ENCODE measurements around the gene MRPS34. TPM values are rescaled to one million over a fixed set of nuclear protein-coding genes. Genes with fewer than 3 reads are reported as not detected.

MRPS34 gene
- total RNA-seq, 1 experiment from 2014 or later, result 247 TPM

DNA sequence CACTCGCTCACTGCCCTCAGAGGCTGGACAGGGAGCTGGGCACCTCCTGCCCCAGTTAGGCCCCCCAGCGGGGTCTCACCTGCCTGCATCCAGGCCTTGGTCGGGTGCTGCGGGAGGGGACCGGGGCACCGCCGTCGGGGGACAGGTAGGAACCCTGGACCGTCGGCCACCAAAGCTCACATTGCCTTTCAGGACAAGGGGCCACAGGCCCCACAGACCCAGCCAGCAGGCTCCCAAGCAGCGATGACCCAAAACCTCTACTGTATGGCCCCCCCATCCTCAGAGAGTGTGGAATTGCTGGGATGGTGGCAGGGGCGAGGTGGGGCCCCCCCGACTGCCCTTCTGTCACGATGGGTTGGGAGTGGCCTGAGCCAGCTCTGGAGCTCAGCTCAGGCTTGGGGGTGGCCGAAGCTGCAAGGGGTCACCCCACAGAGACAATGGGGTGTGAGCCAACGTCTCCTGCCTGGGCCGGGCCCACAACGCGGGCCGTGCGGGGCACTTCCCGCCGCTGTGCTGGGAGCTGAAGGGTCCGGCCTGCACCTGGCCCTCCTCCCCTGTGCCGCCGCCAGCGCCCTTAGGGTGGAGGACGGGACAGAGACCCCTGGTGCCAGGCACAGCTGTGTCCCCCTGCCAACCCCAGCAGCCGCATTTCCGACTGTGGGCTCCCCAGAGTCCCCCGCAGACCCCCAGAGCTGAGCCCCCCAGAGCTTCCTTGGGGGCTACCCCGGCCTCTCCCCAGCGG lies 20.1 kb upstream of the MRPS34 start:
- POLR2A ChIA-PET (ENCODE audit: low non-redundant PET), result no interaction called here
- H3K9me3 ChIP-seq (ENCODE audit: low read depth, low read length, poor library complexity, severe bottlenecking), result peaks cover 3% of the 10 kb centered on the region
- H3K27me3 ChIP-seq (replicated peaks; ENCODE audit: insufficient read depth, low read depth, low read length, poor library complexity), result no peaks in the 10 kb centered on the region
- CTCF ChIA-PET, result no interaction called here
- intact Hi-C loops (cut with micrococcal nuclease; ENCODE audit: unreplicated experiment), result no loop called here
- no peaks in the 10 kb centered on the region for H3K4me1 ChIP-seq (ENCODE audit: insufficient read depth, low read length, poor library complexity, severe bottlenecking)
- BruUV-seq (replicated peaks), result no TSS peak
- no peak overlapping the region for H3K27ac ChIP-seq (ENCODE audit: low read depth, low read length, poor library complexity, severe bottlenecking)
- no peak for TF ChIP-seq EZH2 (IDR thresholded peaks at IDR 0.05; ENCODE audit: borderline replicate concordance, low read depth, low read length, poor library complexity, severe bottlenecking)
- TF ChIP-seq, protein P1, sequence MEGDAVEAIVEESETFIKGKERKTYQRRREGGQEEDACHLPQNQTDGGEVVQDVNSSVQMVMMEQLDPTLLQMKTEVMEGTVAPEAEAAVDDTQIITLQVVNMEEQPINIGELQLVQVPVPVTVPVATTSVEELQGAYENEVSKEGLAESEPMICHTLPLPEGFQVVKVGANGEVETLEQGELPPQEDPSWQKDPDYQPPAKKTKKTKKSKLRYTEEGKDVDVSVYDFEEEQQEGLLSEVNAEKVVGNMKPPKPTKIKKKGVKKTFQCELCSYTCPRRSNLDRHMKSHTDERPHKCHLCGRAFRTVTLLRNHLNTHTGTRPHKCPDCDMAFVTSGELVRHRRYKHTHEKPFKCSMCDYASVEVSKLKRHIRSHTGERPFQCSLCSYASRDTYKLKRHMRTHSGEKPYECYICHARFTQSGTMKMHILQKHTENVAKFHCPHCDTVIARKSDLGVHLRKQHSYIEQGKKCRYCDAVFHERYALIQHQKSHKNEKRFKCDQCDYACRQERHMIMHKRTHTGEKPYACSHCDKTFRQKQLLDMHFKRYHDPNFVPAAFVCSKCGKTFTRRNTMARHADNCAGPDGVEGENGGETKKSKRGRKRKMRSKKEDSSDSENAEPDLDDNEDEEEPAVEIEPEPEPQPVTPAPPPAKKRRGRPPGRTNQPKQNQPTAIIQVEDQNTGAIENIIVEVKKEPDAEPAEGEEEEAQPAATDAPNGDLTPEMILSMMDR (conservative IDR thresholded peaks at IDR 0.05; ENCODE audit: low read depth, low read length), result no peak
- no peak for DNase-seq (ENCODE audit: low spot score)
- H3K4me3 ChIP-seq (ENCODE audit: low read depth, low read length, poor library complexity, severe bottlenecking), result no peak overlapping the region
- H3K36me3 ChIP-seq (ENCODE audit: insufficient read depth, low read length, poor library complexity, severe bottlenecking), result peaks cover 14% of the 10 kb centered on the region

DNA sequence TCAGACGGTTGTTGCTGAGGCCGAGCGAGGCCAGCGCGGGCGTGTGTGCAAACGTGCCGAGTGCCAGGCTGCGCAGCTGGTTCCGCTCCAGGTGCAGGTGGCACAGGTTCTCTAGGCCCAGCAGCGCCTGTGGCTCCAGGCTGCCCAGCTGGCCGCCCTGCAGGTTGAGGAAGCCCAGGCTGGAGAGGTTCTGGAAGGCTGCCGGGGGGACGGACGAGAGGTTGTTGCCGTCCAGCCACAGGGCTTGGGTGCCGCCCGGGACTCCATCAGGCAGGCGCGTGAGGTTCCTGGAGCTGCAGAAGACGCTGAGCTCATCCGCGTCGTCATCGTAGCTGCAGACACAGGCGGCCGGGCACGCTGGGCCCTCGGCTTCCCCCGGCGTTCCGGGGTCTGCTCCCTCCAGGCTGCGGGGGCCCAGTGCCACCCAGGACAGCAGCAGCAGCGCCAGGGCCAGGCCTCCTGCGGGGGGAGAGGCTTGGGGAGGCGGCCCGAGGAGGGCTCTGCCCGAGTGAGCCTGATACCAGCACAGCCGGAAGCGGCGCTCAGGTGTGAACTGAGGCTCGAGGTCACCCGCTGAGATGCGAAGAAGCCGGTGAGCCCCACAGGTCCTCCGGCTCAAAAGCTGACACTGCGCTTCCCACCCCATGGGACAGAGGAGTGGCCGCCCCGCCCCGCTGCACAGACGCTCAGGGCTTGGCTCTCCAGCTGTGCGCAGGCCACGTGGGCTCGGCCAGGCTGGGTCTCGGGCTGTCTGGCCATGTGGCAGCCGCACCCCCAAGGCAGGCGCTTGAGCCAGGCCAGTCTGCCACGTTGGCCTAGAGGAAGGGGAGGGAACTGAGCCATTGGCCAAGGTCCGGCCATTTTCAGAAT lies 19.2 kb upstream of the MRPS34 start:
- Histone ChIP-seq H3K4me1 (ENCODE audit: insufficient read depth, low read length, poor library complexity, severe bottlenecking) (no peaks in the 10 kb centered on the region), H3K9me3 (ENCODE audit: low read depth, low read length, poor library complexity, severe bottlenecking) (no peaks in the 10 kb centered on the region), H3K36me3 (ENCODE audit: insufficient read depth, low read length, poor library complexity, severe bottlenecking) (peaks cover 18% of the 10 kb centered on the region), H3K27ac (ENCODE audit: low read depth, low read length, poor library complexity, severe bottlenecking) (no peak overlapping the region), H3K27me3 (replicated peaks; ENCODE audit: insufficient read depth, low read depth, low read length, poor library complexity) (no peaks in the 10 kb centered on the region), H3K4me3 (ENCODE audit: low read depth, low read length, poor library complexity, severe bottlenecking) (no peak overlapping the region)
- no TSS peak for BruUV-seq (replicated peaks)
- no peak for DNase-seq (ENCODE audit: low spot score)
- CTCF ChIA-PET, result no interaction called here
- intact Hi-C loops (cut with micrococcal nuclease; ENCODE audit: unreplicated experiment), result no loop called here
- TF ChIP-seq, protein P1 (conservative IDR thresholded peaks at IDR 0.05; ENCODE audit: low read depth, low read length), result no peak
- no peak for TF ChIP-seq EZH2 (IDR thresholded peaks at IDR 0.05; ENCODE audit: borderline replicate concordance, low read depth, low read length, poor library complexity, severe bottlenecking)
- POLR2A ChIA-PET (ENCODE audit: low non-redundant PET), result no interaction called here

DNA sequence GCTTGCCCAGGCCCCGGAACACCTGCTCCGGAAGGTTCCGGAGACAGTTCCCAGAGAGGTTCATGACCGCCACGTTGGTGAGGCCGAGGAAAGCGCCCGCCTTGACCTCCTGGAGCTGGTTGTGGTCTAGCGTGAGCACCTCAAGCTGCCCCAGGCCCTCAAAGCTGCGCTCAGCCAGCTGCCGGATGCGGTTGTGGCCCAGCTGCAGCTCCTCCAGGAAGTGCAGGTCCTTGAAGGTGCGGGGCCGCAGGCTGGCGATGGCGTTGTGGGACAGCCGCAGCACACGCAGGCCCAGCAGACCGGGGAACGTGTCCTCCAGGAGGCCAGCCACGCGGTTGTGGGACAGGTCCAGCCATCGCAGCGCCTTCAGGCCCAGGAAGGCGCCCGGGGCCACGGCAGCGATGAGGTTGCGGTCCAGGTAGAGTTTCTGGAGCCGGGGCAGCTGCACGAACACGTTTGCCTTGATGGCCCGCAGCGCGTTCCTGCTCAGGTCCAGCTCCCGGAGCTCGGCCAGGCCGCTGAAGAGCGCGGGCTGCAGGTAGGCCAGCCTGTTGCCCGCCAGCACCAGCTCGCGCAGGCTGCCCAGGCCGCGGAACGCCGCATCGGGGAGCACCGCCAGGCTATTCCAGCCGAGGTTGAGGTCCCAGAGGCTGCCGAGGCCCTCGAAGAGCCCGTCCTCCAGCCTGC lies 18.5 kb upstream of the MRPS34 start:
- no peaks in the 10 kb centered on the region for H3K9me3 ChIP-seq (ENCODE audit: low read depth, low read length, poor library complexity, severe bottlenecking)
- no peaks in the 10 kb centered on the region for H3K27me3 ChIP-seq (replicated peaks; ENCODE audit: insufficient read depth, low read depth, low read length, poor library complexity)
- BruUV-seq (replicated peaks), result no TSS peak
- no peak for TF ChIP-seq EZH2 (IDR thresholded peaks at IDR 0.05; ENCODE audit: borderline replicate concordance, low read depth, low read length, poor library complexity, severe bottlenecking)
- TF ChIP-seq, protein P1 (conservative IDR thresholded peaks at IDR 0.05; ENCODE audit: low read depth, low read length), result no peak
- POLR2A ChIA-PET (ENCODE audit: low non-redundant PET), result no interaction called here
- intact Hi-C loops (cut with micrococcal nuclease; ENCODE audit: unreplicated experiment), result no loop called here
- H3K4me3 ChIP-seq (ENCODE audit: low read depth, low read length, poor library complexity, severe bottlenecking), result no peak overlapping the region
- no peak overlapping the region for H3K27ac ChIP-seq (ENCODE audit: low read depth, low read length, poor library complexity, severe bottlenecking)
- H3K4me1 ChIP-seq (ENCODE audit: insufficient read depth, low read length, poor library complexity, severe bottlenecking), result no peaks in the 10 kb centered on the region
- CTCF ChIA-PET, result no interaction called here
- H3K36me3 ChIP-seq (ENCODE audit: insufficient read depth, low read length, poor library complexity, severe bottlenecking), result peaks cover 18% of the 10 kb centered on the region
- DNase-seq (ENCODE audit: low spot score), result no peak
